ENCODE data around the gene STK17A.

STK17A gene

GRCh38 chr7:43637114-43637806, 54.4 kb downstream of the STK17A start:
- peak; percentile 54 for DNase-seq

- no peak for DNase-seq
Observed at GRCh38 chr7:43639858-43640491, 57.1 kb downstream of the STK17A start.

- no peak for DNase-seq
Observed at GRCh38 chr7:43640679-43641078, 57.8 kb downstream of the STK17A start.

- DNase-seq = no peak
Observed at GRCh38 chr7:43642897-43643630, 60.2 kb downstream of the STK17A start.

GRCh38 chr7:43643846-43644245, 60.9 kb downstream of the STK17A start:
- DNase-seq = no peak

- DNase-seq = no peak
Observed at GRCh38 chr7:43645699-43646226, 62.9 kb downstream of the STK17A start.

- DNase-seq = no peak
Observed at GRCh38 chr7:43646603-43647338, 63.9 kb downstream of the STK17A start.

- DNase-seq = no peak
Observed at GRCh38 chr7:43647339-43647672, 64.4 kb downstream of the STK17A start.

- peak; percentile 50 for DNase-seq
Observed at GRCh38 chr7:43647673-43648472, 65.0 kb downstream of the STK17A start.

GRCh38 chr7:43648473-43649406, 65.8 kb downstream of the STK17A start:
- peak; percentile 92 for DNase-seq

- peak; percentile 90 for DNase-seq
Observed at GRCh38 chr7:43649755-43650274, 66.9 kb downstream of the STK17A start.

- peak; percentile 39 for DNase-seq
Observed at GRCh38 chr7:43650457-43651052, 67.6 kb downstream of the STK17A start.

- no peak for DNase-seq
Observed at GRCh38 chr7:43652364-43652763, 69.5 kb downstream of the STK17A start.

GRCh38 chr7:43653466-43653865, 70.6 kb downstream of the STK17A start:
- DNase-seq = no peak

GRCh38 chr7:43653891-43654504, 71.1 kb downstream of the STK17A start:
- DNase-seq = no peak

- no peak for DNase-seq
Observed at GRCh38 chr7:43655584-43655983, 72.7 kb downstream of the STK17A start.

- DNase-seq = no peak
Observed at GRCh38 chr7:43656997-43657396, 74.1 kb downstream of the STK17A start.

GRCh38 chr7:43658718-43659548, 76.0 kb downstream of the STK17A start:
- no peak for DNase-seq

GRCh38 chr7:43659549-43659896, 76.6 kb downstream of the STK17A start:
- DNase-seq = no peak

Measured in CD4-positive, alpha-beta T cell treated with Interleukin-17A for 1 hour (primary cell).